HFFc6 (cell line): ENCODE data around the gene SPIN2B. TPM values are rescaled to one million over a fixed set of nuclear protein-coding genes. Genes with fewer than 3 reads are reported as not detected.
"Not testable (repeated sequence)": the region's sequence is repeated elsewhere in the genome, so short reads cannot be mapped to it uniquely, and the experiment has no call there.

ENCODE experiments used
- DNase-seq: peaks from one replicate; pipeline ENCODE4 v3.0.0-alpha.2; 2018
- H3K27ac Mint-ChIP-seq: 2 replicates; pipeline ENCODE4 v1.8.0; 2020; ENCODE audit warnings: mild to moderate bottlenecking, mixed read lengths
- H3K27me3 Mint-ChIP-seq: 2 replicates; pipeline ENCODE4 v1.8.0; 2021; ENCODE audit warnings: mild to moderate bottlenecking, moderate library complexity, mixed read lengths; ENCODE audit not compliant: insufficient read depth
- H3K36me3 Mint-ChIP-seq: 2 replicates; pipeline ENCODE4 v1.8.0; 2021; ENCODE audit warnings: low read depth, mixed read lengths
- H3K4me1 Mint-ChIP-seq: 2 replicates; pipeline ENCODE4 v1.8.0; 2020; ENCODE audit warnings: low read depth, mixed read lengths
- H3K4me3 Mint-ChIP-seq: 2 replicates; pipeline ENCODE4 v1.8.0; 2020; ENCODE audit warnings: mild to moderate bottlenecking, moderate library complexity, mixed read lengths
- H3K9me3 Mint-ChIP-seq: 2 replicates; pipeline ENCODE4 v1.8.0; 2020; ENCODE audit warnings: mild to moderate bottlenecking, mixed read lengths
- long read RNA-seq: library from polyadenylated mRNA; unstranded; transcript quantifications from one replicate; pipeline ENCODE4 v2.0.0, GENCODE V29; 2019
- total RNA-seq, 6 experiments: library from RNA; stranded (reverse); fragmentation: NEBNext Ultra II Directional; extraction: Animal tissue kit (Norgen Biotek cat#: 25700); gene quantifications; 2 replicates in 1 of 6; 3 replicates in 5 of 6; pipeline ENCODE4 v1.2.3, GENCODE V29; 2021
- TF ChIP-seq, protein P1 (sequence below): fragments of 200-600 bp; sonication (generic); IDR thresholded peaks from 2 replicates; pipeline ENCODE4 v1.5.0; 2021; ENCODE audit warnings: antibody characterized with exemption, mild to moderate bottlenecking

SPIN2B gene
- 10 to 100 TPM in 1 of 6 experiments, 1 to 10 TPM in 5; 8.1 to 11.4 (median 9.6) TPM for total RNA-seq
- long read RNA-seq, transcript SPIN2B-202 (2 exons, 1,258 nt), result major isoform, 10 of 20 reads
- long read RNA-seq, partial matches to known transcripts, result 0 of 20 reads
- long read RNA-seq, other reads (novel, unspliced or antisense), result 10 of 20 reads

DNA sequence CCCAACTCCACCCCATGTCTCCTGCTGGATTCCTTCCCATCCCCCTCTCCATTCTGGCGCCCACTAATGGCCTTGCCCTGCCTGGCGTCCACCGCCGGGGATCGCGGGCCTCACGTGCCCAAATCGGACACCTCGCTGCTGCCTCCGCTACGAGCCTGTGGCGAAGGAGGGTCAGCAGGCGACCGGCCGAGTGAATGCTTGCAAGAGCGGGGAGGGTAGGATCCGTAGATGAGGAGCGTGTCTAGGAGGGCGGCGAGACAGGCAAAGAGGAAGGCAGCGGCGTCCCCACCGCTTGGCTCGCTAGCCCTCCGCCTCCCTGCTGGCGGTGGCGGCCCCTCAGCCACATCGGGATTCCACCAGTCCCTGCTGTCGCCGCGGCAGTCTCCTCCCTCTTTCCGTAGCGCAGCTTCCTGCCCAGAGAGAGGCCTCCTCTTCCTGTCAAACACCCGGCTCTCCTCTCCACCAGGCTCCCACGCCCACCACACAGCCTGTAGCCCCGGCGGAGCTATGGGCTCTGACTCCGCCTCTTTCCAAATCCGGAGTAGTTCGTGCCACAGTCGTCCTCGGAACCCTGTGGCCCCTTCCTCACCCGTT is at the start of gene SPIN2B:
SPIN2B (minus strand) TSS at position 387 of the 594 bp plus-strand sequence.
- peak within 1 kb of the TSS; percentile 96 for H3K4me3 Mint-ChIP-seq
- peaks cover 14% of the 10 kb centered on the region for H3K36me3 Mint-ChIP-seq
- peak; percentile 69 for DNase-seq
- no peaks in the 10 kb centered on the region for H3K9me3 Mint-ChIP-seq
- H3K4me1 Mint-ChIP-seq, result peaks cover 8% of the 10 kb centered on the region
- no peaks in the 10 kb centered on the region for H3K27me3 Mint-ChIP-seq
- peak within 1 kb of the TSS; percentile 90 for H3K27ac Mint-ChIP-seq
- TF ChIP-seq, protein P1, sequence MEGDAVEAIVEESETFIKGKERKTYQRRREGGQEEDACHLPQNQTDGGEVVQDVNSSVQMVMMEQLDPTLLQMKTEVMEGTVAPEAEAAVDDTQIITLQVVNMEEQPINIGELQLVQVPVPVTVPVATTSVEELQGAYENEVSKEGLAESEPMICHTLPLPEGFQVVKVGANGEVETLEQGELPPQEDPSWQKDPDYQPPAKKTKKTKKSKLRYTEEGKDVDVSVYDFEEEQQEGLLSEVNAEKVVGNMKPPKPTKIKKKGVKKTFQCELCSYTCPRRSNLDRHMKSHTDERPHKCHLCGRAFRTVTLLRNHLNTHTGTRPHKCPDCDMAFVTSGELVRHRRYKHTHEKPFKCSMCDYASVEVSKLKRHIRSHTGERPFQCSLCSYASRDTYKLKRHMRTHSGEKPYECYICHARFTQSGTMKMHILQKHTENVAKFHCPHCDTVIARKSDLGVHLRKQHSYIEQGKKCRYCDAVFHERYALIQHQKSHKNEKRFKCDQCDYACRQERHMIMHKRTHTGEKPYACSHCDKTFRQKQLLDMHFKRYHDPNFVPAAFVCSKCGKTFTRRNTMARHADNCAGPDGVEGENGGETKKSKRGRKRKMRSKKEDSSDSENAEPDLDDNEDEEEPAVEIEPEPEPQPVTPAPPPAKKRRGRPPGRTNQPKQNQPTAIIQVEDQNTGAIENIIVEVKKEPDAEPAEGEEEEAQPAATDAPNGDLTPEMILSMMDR, result no peak

- H3K27ac Mint-ChIP-seq, result no peak overlapping the region
- no peaks in the 10 kb centered on the region; the same call in 1 of the 2 replicates for H3K9me3 Mint-ChIP-seq
- DNase-seq, result peak; percentile 15
- TF ChIP-seq, protein P1, result peak; percentile 62
- H3K36me3 Mint-ChIP-seq, result peaks cover under 1% of the 10 kb centered on the region; the same call in 1 of the 2 replicates
- no peaks in the 10 kb centered on the region for H3K4me1 Mint-ChIP-seq
- H3K4me3 Mint-ChIP-seq, result no peak overlapping the region
- H3K27me3 Mint-ChIP-seq, result no peaks in the 10 kb centered on the region; the same call in 1 of the 2 replicates
Observed at GRCh38 chrX:57156397-57157049, 35.2 kb upstream of the SPIN2B start.

- no peak for DNase-seq
- TF ChIP-seq, protein P1, result no peak
- no peaks in the 10 kb centered on the region for H3K27me3 Mint-ChIP-seq
- H3K4me1 Mint-ChIP-seq, result no peaks in the 10 kb centered on the region
- no peaks in the 10 kb centered on the region for H3K9me3 Mint-ChIP-seq
- H3K4me3 Mint-ChIP-seq, result no peak overlapping the region
- H3K36me3 Mint-ChIP-seq, result peaks cover 4% of the 10 kb centered on the region; the same call in 1 of the 2 replicates
- no peak overlapping the region for H3K27ac Mint-ChIP-seq
Observed at GRCh38 chrX:57155171-57155570, 33.8 kb upstream of the SPIN2B start.

DNA sequence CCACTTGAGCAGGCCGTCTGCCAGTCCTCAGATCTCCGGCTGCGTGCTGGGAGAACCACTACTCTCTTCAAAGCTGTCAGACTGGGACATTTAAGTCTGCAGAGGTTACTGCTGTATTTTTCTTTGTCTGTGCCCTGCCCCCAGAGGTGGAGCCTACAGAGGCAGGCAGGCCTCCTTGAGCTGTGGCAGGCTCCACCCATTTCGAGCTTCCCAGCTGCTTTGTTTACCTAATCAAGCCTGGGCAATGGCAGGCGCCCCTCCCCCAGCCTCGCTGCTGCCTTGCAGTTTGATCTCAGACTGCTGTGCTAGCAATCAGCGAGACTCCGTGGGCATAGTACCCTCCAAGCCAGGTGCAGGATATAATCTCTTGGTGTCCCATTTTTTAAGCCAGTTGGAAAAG is 30.9 kb upstream of the SPIN2B start:
- not testable (repeated sequence) for H3K36me3 Mint-ChIP-seq, H3K27me3 Mint-ChIP-seq, H3K27ac Mint-ChIP-seq, H3K9me3 Mint-ChIP-seq, DNase-seq, H3K4me1 Mint-ChIP-seq, H3K4me3 Mint-ChIP-seq

DNA sequence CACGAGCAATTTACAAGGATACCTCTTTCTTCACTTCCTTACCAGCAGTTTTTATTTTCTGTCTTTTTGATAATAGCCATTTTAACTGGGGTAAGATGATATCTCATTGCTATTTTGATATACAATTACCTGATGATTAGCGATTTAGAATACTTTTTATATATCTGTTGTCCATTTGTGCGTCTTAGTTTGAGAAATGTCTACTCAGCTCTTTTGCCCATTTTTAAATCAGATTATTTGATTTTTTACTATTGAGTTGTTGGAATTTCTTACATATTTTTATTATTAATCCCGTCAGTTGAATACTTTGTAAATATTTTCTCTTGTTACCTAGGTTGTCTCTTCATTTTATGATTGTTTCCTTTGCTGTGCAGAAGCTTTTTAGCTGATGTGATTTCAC is 17.3 kb upstream of the SPIN2B start:
- Mint-ChIP-seq H3K4me1 (peaks cover 13% of the 10 kb centered on the region), H3K27me3 (peaks cover 2% of the 10 kb centered on the region; the same call in 1 of the 2 replicates), H3K36me3 (no peaks in the 10 kb centered on the region), H3K27ac (no peak overlapping the region), H3K4me3 (no peak overlapping the region), H3K9me3 (no peaks in the 10 kb centered on the region)
- DNase-seq, result no peak
- TF ChIP-seq, protein P1, result no peak

DNA sequence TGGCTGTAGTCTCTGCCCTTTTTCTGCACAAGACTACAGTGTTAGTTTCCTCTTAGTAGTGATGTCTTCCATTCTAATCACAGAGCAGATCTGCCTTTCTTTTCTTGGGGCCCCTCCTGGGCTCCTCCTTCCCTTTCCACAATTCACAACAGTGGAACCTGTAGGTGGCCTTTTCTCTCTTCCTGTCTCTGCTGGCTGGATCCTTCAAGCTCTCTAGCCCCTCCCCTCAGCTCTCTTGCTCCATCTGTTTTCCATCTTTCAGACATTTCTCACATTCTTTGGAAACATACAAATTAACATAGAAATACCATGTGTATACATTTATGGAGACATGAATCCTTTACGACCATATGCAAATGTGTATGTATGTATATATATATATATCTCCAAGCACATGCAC is 16.2 kb upstream of the SPIN2B start:
- peak overlapping the region; percentile 38 for H3K27ac Mint-ChIP-seq
- peak overlapping the region; percentile 78; the same call in 1 of the 2 replicates for H3K4me3 Mint-ChIP-seq
- H3K36me3 Mint-ChIP-seq, result no peaks in the 10 kb centered on the region
- peaks cover 2% of the 10 kb centered on the region; the same call in 1 of the 2 replicates for H3K27me3 Mint-ChIP-seq
- peaks cover 13% of the 10 kb centered on the region for H3K4me1 Mint-ChIP-seq
- no peak for DNase-seq
- TF ChIP-seq, protein P1, result no peak
- no peaks in the 10 kb centered on the region for H3K9me3 Mint-ChIP-seq

DNA sequence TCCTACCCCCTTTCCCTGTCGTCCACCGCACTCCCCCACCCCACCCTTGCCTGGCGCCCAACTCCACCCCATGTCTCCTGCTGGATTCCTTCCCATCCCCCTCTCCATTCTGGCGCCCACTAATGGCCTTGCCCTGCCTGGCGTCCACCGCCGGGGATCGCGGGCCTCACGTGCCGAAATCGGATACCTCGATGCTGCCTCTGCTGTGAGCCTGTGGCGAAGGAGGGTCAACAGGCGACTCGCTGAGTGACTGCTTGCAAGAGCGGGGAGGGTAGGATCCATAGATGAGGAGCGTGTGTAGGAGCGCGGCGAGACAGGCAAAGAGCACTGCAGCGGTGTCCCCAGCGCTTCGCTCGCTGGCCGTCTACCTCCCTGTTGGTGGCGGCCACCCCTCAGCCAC is 15.7 kb upstream of the SPIN2B start, which contains the start of gene SPIN2A:
SPIN2A (minus strand) TSS at position 325 of the 400 bp plus-strand sequence. CDS start 800 bp downstream, outside the sequence.
- Mint-ChIP-seq H3K4me3 (peak within 1 kb of the TSS; percentile 78; the same call in 1 of the 2 replicates), H3K27ac (peak within 1 kb of the TSS; percentile 38), H3K4me1 (peaks cover 13% of the 10 kb centered on the region)
- not testable (repeated sequence) for H3K27me3 Mint-ChIP-seq, H3K9me3 Mint-ChIP-seq, DNase-seq, H3K36me3 Mint-ChIP-seq

DNA sequence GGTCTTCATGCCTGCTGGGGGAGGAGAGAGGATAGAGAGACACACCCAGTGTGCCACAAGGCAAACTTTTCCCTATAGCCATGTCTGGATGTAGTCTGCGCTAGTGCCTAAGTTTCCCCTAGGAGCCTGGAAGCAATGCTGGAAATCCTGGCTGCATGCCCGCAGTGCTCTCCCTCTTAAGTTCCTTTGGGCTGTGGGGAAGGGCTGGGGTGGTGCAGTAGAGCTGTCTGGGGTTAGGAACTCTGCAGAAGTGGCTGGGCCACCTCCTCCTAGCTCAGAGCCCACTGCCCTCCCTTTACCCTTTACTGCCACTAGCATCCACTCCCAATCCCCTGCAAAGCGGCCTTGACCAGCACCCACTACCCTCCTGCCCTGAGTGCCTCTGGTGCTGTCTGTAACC is 15.2 kb upstream of the SPIN2B start:
- not testable (repeated sequence) for H3K36me3 Mint-ChIP-seq, H3K27me3 Mint-ChIP-seq, H3K27ac Mint-ChIP-seq, DNase-seq, H3K9me3 Mint-ChIP-seq
- peaks cover 13% of the 10 kb centered on the region for H3K4me1 Mint-ChIP-seq
- H3K4me3 Mint-ChIP-seq, result peak overlapping the region; percentile 78; the same call in 1 of the 2 replicates
